Lower lobe of right lung (tissue), 2 donors: Measurements from ENCODE around the gene PHF11. TPM values are rescaled to one million over a fixed set of nuclear protein-coding genes. Genes with fewer than 3 reads are reported as not detected.

Source experiments
- ATAC-seq, 2 donors: fragments of 200-7000 bp; cut with Tn5 transposase; one replicate each; pipeline ENCODE4 v1.9.1; 2020 to 2022; ENCODE audit warnings: mild to moderate bottlenecking in 2 of 2, moderate library complexity in 2 of 2
- DNase-seq: peaks from one replicate; pipeline ENCODE4 v3.0.0-alpha.2; 2020
- H3K27ac ChIP-seq: fragments of 200-600 bp; one replicate; pipeline ENCODE4 v1.8.0; 2022
- H3K27me3 ChIP-seq: fragments of 200-600 bp; one replicate; pipeline ENCODE4 v1.8.0; 2022; ENCODE audit warnings: low read depth
- H3K36me3 ChIP-seq: fragments of 200-600 bp; one replicate; pipeline ENCODE4 v1.8.0; 2022; ENCODE audit warnings: mild to moderate bottlenecking
- H3K4me1 ChIP-seq: fragments of 200-600 bp; one replicate; pipeline ENCODE4 v1.8.0; 2022
- H3K4me3 ChIP-seq: fragments of 200-600 bp; one replicate; pipeline ENCODE4 v1.8.0; 2022; ENCODE audit warnings: mild to moderate bottlenecking
- H3K9me3 ChIP-seq: fragments of 200-600 bp; one replicate; pipeline ENCODE4 v1.8.0; 2022
- intact Hi-C: fragments of 100-400 bp; cut with DNase I; formaldehyde crosslinking; loops from one replicate; pipeline ENCODE4 v1.11.0; 2022
- total RNA-seq: library from RNA; stranded (reverse); fragmentation: NEBNext Ultra II Directional; extraction: Animal tissue kit (Norgen Biotek cat#: 25700); gene quantifications from one replicate; pipeline ENCODE4 v1.2.1, GENCODE V29; 2021
- TF ChIP-seq, protein P1 (sequence below): fragments of 200-600 bp; IDR thresholded peaks from one replicate; pipeline ENCODE4 v1.8.0; 2022; ENCODE audit warnings: antibody characterized with exemption, mild to moderate bottlenecking
- donor health status: DM: no; HTN: yes; CAD: no; lungs with severe emphysema.

Gene PHF11
- total RNA-seq, 1 donor from 2014 or later, result 59.8 TPM

DNA sequence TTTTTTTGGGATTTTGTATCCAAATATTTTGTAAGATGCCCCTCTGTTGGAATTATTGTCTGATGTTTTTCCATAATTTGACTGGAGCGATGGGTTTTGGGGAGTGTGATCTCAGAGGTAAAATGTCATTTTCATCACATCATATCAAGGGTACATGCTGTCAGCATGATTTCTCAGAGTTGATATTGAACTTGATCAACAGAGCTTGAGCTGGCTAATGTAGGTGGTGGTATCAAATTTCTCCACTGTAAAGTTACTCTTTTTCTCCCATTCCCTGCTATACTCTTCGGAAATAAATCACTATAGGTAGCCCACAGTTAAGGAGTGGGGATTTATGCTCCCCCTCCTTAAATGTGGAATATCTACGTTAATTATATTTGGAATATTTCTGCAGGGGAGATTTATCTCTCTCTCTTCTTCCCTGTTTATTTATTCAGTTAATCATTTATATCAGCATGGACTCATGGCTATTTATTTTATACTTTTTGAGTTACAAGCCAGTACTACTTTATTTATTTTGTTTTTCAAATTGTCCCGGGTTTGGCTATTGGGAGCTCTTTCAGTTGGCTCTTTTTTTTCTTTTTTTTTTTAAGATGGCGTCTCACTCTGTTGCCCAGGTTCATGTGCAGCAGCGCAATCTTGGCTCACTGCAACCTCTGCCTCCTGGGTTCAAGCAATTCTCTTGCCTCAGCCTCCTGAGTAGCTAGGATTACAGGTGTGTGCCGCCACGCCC lies 42.9 kb upstream of the PHF11 start:
- H3K27ac ChIP-seq, result no peak overlapping the region
- no peaks in the 10 kb centered on the region for H3K9me3 ChIP-seq
- H3K4me3 ChIP-seq, result no peak overlapping the region
- no peak for DNase-seq
- intact Hi-C loops, result no loop called here
- peaks cover 6% of the 10 kb centered on the region for H3K4me1 ChIP-seq
- H3K27me3 ChIP-seq, result no peaks in the 10 kb centered on the region
- ATAC-seq, result no peak
- TF ChIP-seq, protein P1, sequence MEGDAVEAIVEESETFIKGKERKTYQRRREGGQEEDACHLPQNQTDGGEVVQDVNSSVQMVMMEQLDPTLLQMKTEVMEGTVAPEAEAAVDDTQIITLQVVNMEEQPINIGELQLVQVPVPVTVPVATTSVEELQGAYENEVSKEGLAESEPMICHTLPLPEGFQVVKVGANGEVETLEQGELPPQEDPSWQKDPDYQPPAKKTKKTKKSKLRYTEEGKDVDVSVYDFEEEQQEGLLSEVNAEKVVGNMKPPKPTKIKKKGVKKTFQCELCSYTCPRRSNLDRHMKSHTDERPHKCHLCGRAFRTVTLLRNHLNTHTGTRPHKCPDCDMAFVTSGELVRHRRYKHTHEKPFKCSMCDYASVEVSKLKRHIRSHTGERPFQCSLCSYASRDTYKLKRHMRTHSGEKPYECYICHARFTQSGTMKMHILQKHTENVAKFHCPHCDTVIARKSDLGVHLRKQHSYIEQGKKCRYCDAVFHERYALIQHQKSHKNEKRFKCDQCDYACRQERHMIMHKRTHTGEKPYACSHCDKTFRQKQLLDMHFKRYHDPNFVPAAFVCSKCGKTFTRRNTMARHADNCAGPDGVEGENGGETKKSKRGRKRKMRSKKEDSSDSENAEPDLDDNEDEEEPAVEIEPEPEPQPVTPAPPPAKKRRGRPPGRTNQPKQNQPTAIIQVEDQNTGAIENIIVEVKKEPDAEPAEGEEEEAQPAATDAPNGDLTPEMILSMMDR, result no peak
- H3K36me3 ChIP-seq, result peaks cover 5% of the 10 kb centered on the region

DNA sequence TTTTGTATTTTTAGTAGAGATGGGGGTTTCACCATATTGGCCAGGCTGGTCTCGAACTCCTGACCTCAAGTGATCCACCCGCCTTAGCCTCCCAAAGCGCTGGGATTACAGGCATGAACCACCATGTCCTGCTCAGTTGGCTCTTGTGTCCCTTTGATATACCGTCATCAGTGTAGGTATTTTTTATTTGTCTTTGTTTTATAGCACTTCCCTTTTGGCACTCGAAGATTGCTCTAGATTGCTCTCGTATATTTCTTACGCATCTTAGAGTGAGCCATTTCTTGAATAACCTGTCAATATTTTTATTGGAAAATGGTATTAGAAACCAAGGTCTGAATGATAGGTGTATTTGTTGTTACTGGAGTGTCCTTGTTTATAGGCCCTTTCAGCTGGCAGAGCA lies 42.3 kb upstream of the PHF11 start:
- no peak overlapping the region for H3K4me3 ChIP-seq
- no peaks in the 10 kb centered on the region for H3K9me3 ChIP-seq
- H3K36me3 ChIP-seq, result peaks cover 5% of the 10 kb centered on the region
- TF ChIP-seq, protein P1, result no peak
- H3K27ac ChIP-seq, result no peak overlapping the region
- peaks cover under 1% of the 10 kb centered on the region for H3K4me1 ChIP-seq
- ATAC-seq, result no peak
- H3K27me3 ChIP-seq, result no peaks in the 10 kb centered on the region
- intact Hi-C loops, result no loop called here
- DNase-seq, result no peak

DNA sequence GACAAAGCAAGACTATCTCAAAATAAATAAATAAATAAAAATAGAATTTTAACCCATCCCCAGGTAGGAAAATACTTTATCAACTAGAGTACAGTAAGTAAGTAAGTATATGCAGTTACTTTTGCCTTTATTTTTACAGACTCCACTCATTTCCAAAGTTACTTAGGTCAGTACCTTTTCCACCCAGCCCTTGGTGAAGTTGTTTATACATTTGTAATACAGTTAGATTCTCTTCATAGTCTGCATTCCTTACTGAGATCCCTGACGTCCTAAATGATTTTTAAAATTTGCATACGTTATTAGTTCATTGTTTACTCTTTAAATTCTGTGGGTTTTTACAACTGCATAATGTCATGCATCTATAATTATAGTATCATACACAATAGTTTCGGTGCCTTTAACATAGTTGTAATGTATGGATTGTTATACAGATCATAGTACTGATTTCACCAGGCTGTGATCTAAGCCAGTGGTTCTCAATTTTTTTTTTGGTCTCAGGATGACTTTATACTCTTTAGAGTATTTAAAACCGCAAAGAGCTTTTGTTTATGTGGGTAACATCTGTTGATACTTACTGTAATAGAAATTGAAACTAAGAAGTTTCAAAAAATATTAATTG lies 41.3 kb upstream of the PHF11 start:
- DNase-seq (no peak), ATAC-seq (no peak)
- H3K4me3 ChIP-seq, result no peak overlapping the region
- intact Hi-C loops, result no loop called here
- no peaks in the 10 kb centered on the region for H3K4me1 ChIP-seq
- H3K27me3 ChIP-seq, result no peaks in the 10 kb centered on the region
- TF ChIP-seq, protein P1, result no peak
- peaks cover 5% of the 10 kb centered on the region for H3K36me3 ChIP-seq
- H3K27ac ChIP-seq, result no peak overlapping the region
- no peaks in the 10 kb centered on the region for H3K9me3 ChIP-seq

DNA sequence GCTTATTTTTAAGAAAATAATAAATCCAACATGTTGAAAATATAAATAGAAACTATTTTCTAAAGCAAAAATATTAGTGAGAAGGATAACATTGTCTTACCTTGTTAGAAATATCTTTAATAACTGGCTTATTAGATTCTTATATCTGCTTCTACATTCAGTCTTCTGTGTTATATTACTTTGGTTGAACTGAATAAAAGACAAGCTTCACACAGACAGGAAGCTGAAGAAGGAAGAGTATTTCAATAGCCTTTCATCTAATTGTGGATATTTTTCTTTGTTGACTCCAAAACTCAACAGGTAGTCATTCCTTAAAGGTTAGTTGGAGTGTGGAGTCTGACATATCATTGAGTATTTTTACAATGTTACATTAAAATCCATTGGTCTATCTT lies 40.8 kb upstream of the PHF11 start:
- intact Hi-C loops, result no loop called here
- Histone ChIP-seq H3K27me3 (no peaks in the 10 kb centered on the region), H3K36me3 (peaks cover 5% of the 10 kb centered on the region), H3K4me3 (no peak overlapping the region), H3K9me3 (no peaks in the 10 kb centered on the region), H3K4me1 (no peaks in the 10 kb centered on the region), H3K27ac (no peak overlapping the region)
- TF ChIP-seq, protein P1, result no peak
- DNase-seq, result no peak
- ATAC-seq, result no peak

DNA sequence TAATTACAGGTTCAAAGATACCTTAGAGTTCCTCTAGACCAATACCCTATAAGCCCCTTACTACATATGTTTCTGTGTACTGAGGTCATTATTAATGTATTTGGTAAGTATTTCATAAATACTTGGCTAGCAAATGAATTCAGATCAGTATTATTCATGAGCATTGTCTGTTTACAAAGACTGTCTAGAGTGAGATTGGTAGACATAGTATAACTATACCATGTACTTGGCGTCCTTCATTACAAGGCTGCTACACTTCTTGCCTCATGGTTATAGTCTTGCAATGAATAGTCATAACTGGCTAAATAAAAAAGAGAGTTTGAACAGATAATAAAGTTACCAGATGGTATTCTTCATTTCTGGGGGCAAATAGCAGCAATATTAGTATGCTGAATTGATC lies 39.6 kb upstream of the PHF11 start:
- intact Hi-C loops, result no loop called here
- no peaks in the 10 kb centered on the region for H3K4me1 ChIP-seq
- no peaks in the 10 kb centered on the region for H3K9me3 ChIP-seq
- DNase-seq (no peak), ATAC-seq (no peak)
- H3K27ac ChIP-seq, result no peak overlapping the region
- TF ChIP-seq, protein P1, result no peak
- H3K27me3 ChIP-seq, result no peaks in the 10 kb centered on the region
- no peak overlapping the region for H3K4me3 ChIP-seq
- H3K36me3 ChIP-seq, result peaks cover 12% of the 10 kb centered on the region
